ENCODE results near the gene EPHB2.

- TF ChIP-seq CTCF (IDR thresholded peaks at IDR 0.05), result no peak
- TF ChIP-seq EP300 (IDR thresholded peaks at IDR 0.05), result no peak
Observed at GRCh38 chr1:22895357-22895756, 184.7 kb downstream of the EPHB2 start.
